ENCODE measurements around the gene TEX36. TPM values are rescaled to one million over a fixed set of nuclear protein-coding genes. Genes with fewer than 3 reads are reported as not detected.

TEX36 gene
- total RNA-seq, 1 experiment from 2014 or later, result 0.25 TPM

DNA sequence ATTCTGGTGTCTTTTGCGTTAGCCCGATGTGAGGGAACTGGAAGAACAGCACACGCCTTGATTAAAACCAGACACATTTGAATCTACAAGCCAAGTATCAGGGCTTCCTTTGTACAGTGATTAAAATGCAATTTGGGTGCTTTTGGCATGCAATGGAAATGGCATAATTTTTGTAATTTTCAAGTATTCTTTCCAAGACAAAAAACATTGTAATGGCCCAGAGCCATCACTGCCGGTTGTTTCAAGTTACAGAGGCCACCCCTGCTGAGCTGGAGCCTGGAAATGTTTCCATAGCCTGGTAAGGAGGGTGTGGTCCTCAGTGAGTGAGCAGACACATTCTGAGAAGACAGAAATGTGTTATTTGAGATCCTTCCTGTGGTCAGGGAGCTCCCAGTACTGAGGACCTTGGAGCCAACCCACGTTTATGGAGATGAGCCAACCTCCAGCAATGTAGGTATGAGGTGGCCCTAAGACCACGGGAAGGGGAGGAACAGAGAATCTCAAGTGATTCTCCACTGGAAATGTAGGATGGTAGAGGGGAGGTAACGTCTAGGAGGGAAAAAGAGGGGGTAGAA lies 20.9 kb downstream of the TEX36 start (continued):
- no peak for TF ChIP-seq EZH2phosphoT487 (IDR thresholded peaks at IDR 0.05; ENCODE audit: borderline replicate concordance)
- TF ChIP-seq SRF (IDR thresholded peaks at IDR 0.05; ENCODE audit: low read depth), result no peak; the same call in 1 of the 2 replicates
- peak; percentile 60; the same call in 1 of the 2 replicates for TF ChIP-seq FOSL1 (IDR thresholded peaks at IDR 0.05; ENCODE audit: low read depth)
- no peak for TF ChIP-seq ELF1 (IDR thresholded peaks at IDR 0.05; ENCODE audit: borderline replicate concordance, low read depth)

DNA sequence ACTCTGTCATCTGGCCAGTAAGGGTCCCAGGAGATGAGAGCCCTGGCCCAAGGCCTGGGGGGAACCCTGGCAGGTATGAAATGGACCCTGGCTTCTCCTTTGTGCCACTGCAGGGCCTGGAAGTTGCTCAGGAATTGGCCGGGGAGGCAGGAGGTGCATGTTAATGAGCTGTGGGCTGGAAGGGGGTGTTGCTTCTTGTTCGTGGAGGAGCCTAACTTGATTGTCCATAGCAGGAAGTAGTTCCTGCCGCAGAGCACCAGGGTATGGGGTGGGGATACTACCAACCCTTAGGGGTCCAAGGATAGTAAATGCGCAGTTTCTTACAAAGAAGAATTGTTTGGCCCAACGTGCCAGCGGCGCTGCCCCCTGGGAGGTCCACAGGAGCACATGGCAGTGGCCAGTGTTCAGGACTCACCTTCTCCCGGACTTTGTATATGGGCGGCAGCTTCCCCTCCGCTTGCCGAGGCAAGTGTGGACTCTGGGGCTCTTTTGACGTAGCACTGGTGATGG lies 21.5 kb downstream of the TEX36 start:
- BruUV-seq (replicated peaks), result TSS peak; percentile 82
- intact Hi-C loops (cut with micrococcal nuclease), result no loop called here
- ChIA-PET POLR2A (interaction anchor here (1.1 to 1.4 kb wide), 4 partner anchors 8 to 58 kb away, joined by 3 to 7 read pairs (median 4); partner anchors contain the start of gene EDRF1), RAD21 (ENCODE audit: low non-redundant PET in 1 of 2, low total read pairs in 2 of 2, uncharacterized antibody in 2 of 2, unreplicated experiment in 2 of 2) (no interaction called here), CTCF (no interaction called here)
- Histone ChIP-seq H3K27ac (ENCODE audit: low read depth, low read length) (peak overlapping the region; percentile 83), H3K9me3 (ENCODE audit: control insufficient read depth in 1 of 2, insufficient read depth in 1 of 2, low read depth in 1 of 2, low read length in 2 of 2) (no peaks in the 10 kb centered on the region), H3K4me2 (ENCODE audit: low read length) (peak overlapping the region; percentile 77), H3K27me3 (ENCODE audit: insufficient read depth, low read length) (no peaks in the 10 kb centered on the region), H3K4me3 (replicated peaks in 1 of 2; ENCODE audit: low read depth in 1 of 2, low read length in 2 of 2) (peak overlapping the region in 1 of 2 experiments; percentile 45; a peak in 2 of 4 replicates), H3K9ac (ENCODE audit: low read length) (peak overlapping the region; percentile 47), H2AFZ (ENCODE audit: low read depth, low read length, poor library complexity, severe bottlenecking) (peak overlapping the region; percentile 84), H3K79me2 (ENCODE audit: insufficient read depth, low read length) (no peaks in the 10 kb centered on the region), H3K4me1 (ENCODE audit: control insufficient read depth in 1 of 2, insufficient read depth in 2 of 2, low read length in 2 of 2) (peaks cover 29 to 38% of the 10 kb centered on the region in 2 experiments), H4K20me1 (ENCODE audit: insufficient read depth) (no peaks in the 10 kb centered on the region), H3K9me2 (ENCODE audit: insufficient read depth) (0 out of 2 replicates have a peak, but pooled peaks cover 4% of the 10 kb centered on the region), H3K36me3 (ENCODE audit: control insufficient read depth in 1 of 2, insufficient read depth in 2 of 2, low read length in 2 of 2) (no peaks in the 10 kb centered on the region)
- TF ChIP-seq, protein P1, sequence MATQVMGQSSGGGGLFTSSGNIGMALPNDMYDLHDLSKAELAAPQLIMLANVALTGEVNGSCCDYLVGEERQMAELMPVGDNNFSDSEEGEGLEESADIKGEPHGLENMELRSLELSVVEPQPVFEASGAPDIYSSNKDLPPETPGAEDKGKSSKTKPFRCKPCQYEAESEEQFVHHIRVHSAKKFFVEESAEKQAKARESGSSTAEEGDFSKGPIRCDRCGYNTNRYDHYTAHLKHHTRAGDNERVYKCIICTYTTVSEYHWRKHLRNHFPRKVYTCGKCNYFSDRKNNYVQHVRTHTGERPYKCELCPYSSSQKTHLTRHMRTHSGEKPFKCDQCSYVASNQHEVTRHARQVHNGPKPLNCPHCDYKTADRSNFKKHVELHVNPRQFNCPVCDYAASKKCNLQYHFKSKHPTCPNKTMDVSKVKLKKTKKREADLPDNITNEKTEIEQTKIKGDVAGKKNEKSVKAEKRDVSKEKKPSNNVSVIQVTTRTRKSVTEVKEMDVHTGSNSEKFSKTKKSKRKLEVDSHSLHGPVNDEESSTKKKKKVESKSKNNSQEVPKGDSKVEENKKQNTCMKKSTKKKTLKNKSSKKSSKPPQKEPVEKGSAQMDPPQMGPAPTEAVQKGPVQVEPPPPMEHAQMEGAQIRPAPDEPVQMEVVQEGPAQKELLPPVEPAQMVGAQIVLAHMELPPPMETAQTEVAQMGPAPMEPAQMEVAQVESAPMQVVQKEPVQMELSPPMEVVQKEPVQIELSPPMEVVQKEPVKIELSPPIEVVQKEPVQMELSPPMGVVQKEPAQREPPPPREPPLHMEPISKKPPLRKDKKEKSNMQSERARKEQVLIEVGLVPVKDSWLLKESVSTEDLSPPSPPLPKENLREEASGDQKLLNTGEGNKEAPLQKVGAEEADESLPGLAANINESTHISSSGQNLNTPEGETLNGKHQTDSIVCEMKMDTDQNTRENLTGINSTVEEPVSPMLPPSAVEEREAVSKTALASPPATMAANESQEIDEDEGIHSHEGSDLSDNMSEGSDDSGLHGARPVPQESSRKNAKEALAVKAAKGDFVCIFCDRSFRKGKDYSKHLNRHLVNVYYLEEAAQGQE (IDR thresholded peaks at IDR 0.05; ENCODE audit: low read depth), result no peak
- TF ChIP-seq YY1 (IDR thresholded peaks at IDR 0.05; ENCODE audit: extremely low read depth, insufficient replicate concordance, low read depth, low read length) (no peak), POLR2AphosphoS5 (IDR thresholded peaks at IDR 0.05; ENCODE audit: low read depth, low read length) (no peak), FOSL1 (IDR thresholded peaks at IDR 0.05; ENCODE audit: low read depth) (no peak), ZFX (IDR thresholded peaks at IDR 0.05) (no peak), POLR2A (IDR thresholded peaks at IDR 0.05; ENCODE audit: borderline replicate concordance, extremely low read depth, insufficient read depth, insufficient read length) (no peak), SIN3A (IDR thresholded peaks at IDR 0.05; ENCODE audit: low read depth) (no peak), EGR1 (IDR thresholded peaks at IDR 0.05; ENCODE audit: low read depth) (no peak), ZNF274 (IDR thresholded peaks at IDR 0.05; ENCODE audit: low read depth, low read length) (no peak), EZH2 (IDR thresholded peaks at IDR 0.05) (no peak), TCF7L2 (IDR thresholded peaks at IDR 0.05; ENCODE audit: borderline replicate concordance, extremely low read depth, insufficient read depth, insufficient read length) (no peak), ELF1 (IDR thresholded peaks at IDR 0.05; ENCODE audit: borderline replicate concordance, low read depth) (no peak), RAD21 (IDR thresholded peaks at IDR 0.05; ENCODE audit: low read depth) (no peak), JUND (IDR thresholded peaks at IDR 0.05) (no peak), CEBPB (IDR thresholded peaks at IDR 0.05; ENCODE audit: low read depth) (no peak), SP1 (IDR thresholded peaks at IDR 0.05; ENCODE audit: low read depth) (no peak), SRF (IDR thresholded peaks at IDR 0.05; ENCODE audit: low read depth) (no peak)
- TF ChIP-seq, protein P2, sequence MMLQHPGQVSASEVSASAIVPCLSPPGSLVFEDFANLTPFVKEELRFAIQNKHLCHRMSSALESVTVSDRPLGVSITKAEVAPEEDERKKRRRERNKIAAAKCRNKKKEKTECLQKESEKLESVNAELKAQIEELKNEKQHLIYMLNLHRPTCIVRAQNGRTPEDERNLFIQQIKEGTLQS (IDR thresholded peaks at IDR 0.05), result no peak
- TF ChIP-seq, protein P3, sequence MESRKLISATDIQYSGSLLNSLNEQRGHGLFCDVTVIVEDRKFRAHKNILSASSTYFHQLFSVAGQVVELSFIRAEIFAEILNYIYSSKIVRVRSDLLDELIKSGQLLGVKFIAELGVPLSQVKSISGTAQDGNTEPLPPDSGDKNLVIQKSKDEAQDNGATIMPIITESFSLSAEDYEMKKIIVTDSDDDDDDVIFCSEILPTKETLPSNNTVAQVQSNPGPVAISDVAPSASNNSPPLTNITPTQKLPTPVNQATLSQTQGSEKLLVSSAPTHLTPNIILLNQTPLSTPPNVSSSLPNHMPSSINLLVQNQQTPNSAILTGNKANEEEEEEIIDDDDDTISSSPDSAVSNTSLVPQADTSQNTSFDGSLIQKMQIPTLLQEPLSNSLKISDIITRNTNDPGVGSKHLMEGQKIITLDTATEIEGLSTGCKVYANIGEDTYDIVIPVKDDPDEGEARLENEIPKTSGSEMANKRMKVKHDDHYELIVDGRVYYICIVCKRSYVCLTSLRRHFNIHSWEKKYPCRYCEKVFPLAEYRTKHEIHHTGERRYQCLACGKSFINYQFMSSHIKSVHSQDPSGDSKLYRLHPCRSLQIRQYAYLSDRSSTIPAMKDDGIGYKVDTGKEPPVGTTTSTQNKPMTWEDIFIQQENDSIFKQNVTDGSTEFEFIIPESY (IDR thresholded peaks at IDR 0.05; ENCODE audit: extremely low read depth, insufficient replicate concordance, low read length), result no peak
- TF ChIP-seq, protein P4, sequence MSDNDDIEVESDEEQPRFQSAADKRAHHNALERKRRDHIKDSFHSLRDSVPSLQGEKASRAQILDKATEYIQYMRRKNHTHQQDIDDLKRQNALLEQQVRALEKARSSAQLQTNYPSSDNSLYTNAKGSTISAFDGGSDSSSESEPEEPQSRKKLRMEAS (IDR thresholded peaks at IDR 0.05), result no peak
- DNase-seq (ENCODE audit: low read depth, low spot score) (no peak), ATAC-seq (peak; percentile 3; the same call in 1 of the 2 replicates)

All from HCT116 (cell line).